ENCODE data around the gene TLCD2. TPM values are rescaled to one million over a fixed set of nuclear protein-coding genes. Genes with fewer than 3 reads are reported as not detected.
"Not testable (repeated sequence)": the region's sequence is repeated elsewhere in the genome, so short reads cannot be mapped to it uniquely, and the experiment has no call there.

Gene TLCD2
- total RNA-seq, 4 donors from 2014 or later = 0.88 to 8.0 (median 5.4) TPM

DNA sequence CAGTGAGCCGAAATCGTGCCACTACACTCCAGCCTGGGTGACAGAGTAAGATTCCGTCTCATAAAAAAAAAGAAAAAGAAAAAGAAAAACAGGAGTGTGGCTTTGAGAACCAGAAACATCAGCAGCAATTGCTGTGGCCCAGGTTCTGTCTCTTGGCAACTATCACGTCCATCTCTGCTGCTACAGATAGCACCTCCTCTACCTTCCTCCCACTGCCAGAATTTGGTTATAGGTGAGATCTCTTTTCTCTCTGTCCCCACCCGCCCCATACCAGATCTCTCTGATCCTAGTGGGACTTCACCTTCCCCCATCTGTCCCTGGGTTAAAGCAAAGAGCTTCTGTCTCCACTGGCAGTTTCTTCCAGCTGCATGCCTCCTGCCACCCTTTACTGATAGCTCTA lies 3.1 kb downstream of the TLCD2 start:
- no peak overlapping the region for H3K4me3 ChIP-seq
- H3K27me3 ChIP-seq = no peaks in the 10 kb centered on the region
- intact Hi-C loops (cut with DNase I; ENCODE audit: low total_unique reads) = no loop called here
- no peaks in the 10 kb centered on the region for H3K36me3 ChIP-seq
- DNase-seq = no peak
- no peak for TF ChIP-seq POLR2A (IDR thresholded peaks at IDR 0.05)
- TF ChIP-seq, protein P1, sequence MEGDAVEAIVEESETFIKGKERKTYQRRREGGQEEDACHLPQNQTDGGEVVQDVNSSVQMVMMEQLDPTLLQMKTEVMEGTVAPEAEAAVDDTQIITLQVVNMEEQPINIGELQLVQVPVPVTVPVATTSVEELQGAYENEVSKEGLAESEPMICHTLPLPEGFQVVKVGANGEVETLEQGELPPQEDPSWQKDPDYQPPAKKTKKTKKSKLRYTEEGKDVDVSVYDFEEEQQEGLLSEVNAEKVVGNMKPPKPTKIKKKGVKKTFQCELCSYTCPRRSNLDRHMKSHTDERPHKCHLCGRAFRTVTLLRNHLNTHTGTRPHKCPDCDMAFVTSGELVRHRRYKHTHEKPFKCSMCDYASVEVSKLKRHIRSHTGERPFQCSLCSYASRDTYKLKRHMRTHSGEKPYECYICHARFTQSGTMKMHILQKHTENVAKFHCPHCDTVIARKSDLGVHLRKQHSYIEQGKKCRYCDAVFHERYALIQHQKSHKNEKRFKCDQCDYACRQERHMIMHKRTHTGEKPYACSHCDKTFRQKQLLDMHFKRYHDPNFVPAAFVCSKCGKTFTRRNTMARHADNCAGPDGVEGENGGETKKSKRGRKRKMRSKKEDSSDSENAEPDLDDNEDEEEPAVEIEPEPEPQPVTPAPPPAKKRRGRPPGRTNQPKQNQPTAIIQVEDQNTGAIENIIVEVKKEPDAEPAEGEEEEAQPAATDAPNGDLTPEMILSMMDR (IDR thresholded peaks at IDR 0.05) = no peak
- H3K9me3 ChIP-seq = no peaks in the 10 kb centered on the region
- peaks cover 0 to 4% of the 10 kb centered on the region in 2 donors for H3K4me1 ChIP-seq
- no peak overlapping the region for H3K27ac ChIP-seq

DNA sequence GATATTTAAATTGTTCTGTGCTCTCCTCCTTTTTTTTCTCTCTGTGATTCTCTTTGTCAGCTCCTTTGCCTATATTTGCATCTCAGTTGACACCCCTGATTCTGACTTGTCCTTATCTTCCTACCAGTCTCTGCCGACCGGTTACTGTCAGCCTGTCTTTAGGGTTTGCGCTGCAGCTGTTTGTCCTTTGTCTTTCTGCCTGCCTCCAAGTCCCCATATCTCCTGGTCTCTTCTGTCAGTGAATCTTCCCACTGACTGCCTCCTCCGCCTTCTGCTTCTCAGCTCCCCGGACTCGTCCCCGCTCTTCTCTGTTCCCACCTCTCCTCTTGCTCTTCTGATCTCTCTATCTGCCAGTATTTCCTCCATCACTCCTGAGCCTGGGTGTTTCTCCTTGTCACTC lies 5.2 kb downstream of the TLCD2 start:
- DNase-seq = no peak
- Histone ChIP-seq H3K4me3 (no peak overlapping the region), H3K9me3 (no peaks in the 10 kb centered on the region), H3K27me3 (no peaks in the 10 kb centered on the region), H3K36me3 (no peaks in the 10 kb centered on the region), H3K27ac (no peak overlapping the region), H3K4me1 (peaks cover 0 to 4% of the 10 kb centered on the region in 2 donors)
- TF ChIP-seq, protein P1 (IDR thresholded peaks at IDR 0.05) = no peak
- no peak for TF ChIP-seq POLR2A (IDR thresholded peaks at IDR 0.05)
- intact Hi-C loops (cut with DNase I; ENCODE audit: low total_unique reads) = no loop called here

DNA sequence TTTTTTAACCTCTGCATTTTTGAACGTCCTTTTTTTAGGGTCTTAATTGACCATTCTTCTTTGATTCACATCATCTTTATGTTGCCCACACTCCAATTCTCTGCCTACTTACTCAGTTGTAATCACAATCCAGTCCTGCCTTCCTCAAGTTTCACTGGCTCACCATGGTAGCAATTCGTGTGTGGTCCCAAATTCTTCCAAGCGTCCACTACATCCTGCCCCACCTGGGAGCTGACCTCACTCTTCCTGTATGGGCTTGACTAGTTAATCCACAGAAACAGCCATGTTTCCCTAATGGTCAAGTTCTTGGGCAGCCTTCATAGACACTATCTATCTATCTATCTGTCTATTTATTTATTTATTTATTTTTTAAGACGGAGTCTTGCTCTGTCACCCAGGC lies 7.1 kb downstream of the TLCD2 start:
- H3K36me3 ChIP-seq = no peaks in the 10 kb centered on the region
- H3K27ac ChIP-seq = no peak overlapping the region
- intact Hi-C loops (cut with DNase I; ENCODE audit: low total_unique reads) = no loop called here
- no peak overlapping the region for H3K4me3 ChIP-seq
- no peaks in the 10 kb centered on the region for H3K4me1 ChIP-seq
- no peak for DNase-seq
- TF ChIP-seq POLR2A (IDR thresholded peaks at IDR 0.05) = no peak
- TF ChIP-seq, protein P1 (IDR thresholded peaks at IDR 0.05) = no peak
- H3K9me3 ChIP-seq = no peaks in the 10 kb centered on the region
- H3K27me3 ChIP-seq = no peaks in the 10 kb centered on the region

DNA sequence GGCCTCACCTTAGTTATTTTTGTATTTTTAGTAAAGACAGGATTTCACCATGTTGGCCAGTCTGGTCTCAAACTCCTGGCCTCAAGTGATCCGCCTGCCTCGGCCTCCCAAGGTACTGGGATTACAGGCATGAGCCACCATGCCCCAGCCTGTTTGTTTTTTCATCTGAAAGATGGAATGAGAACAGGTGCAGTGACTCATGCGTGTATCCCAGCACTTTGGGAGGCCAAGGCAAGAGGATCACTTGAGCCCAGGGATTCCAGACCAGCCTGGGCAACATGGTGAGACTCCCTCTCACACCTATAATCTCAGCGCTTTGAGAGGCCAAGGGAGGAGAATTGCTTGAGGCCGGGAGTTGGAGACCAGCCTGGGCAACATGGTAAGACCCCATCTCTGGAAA lies 10.3 kb downstream of the TLCD2 start:
- H3K36me3 ChIP-seq; DNase-seq; intact Hi-C loops (cut with DNase I; ENCODE audit: low total_unique reads); H3K27me3 ChIP-seq; H3K9me3 ChIP-seq; H3K4me1 ChIP-seq; H3K27ac ChIP-seq; H3K4me3 ChIP-seq: not testable (repeated sequence)

DNA sequence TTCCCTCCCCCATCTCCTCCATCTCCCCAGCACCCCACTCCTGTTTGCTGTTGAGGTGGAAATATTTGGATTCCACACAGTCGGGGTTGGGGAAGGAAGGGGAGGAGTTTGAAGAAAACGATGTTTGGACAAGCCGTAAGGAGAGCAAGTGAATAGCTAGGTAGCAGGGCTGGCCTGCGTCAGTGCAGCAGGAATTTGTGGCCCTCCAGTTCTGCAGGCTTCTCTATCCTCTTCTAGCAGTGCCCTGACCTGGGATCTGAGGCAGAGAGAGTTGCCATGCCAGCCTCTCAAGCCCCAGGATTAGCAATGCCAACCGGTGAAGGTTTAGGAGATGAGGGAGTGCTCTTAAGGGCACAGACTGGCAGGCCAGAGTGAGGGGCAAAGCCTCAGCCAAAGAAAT lies 12.5 kb downstream of the TLCD2 start:
- no peak overlapping the region for H3K27ac ChIP-seq
- no peak overlapping the region for H3K4me3 ChIP-seq
- DNase-seq = no peak
- H3K4me1 ChIP-seq = no peaks in the 10 kb centered on the region
- H3K36me3 ChIP-seq = no peaks in the 10 kb centered on the region
- TF ChIP-seq, protein P1 (IDR thresholded peaks at IDR 0.05) = no peak
- no peaks in the 10 kb centered on the region for H3K9me3 ChIP-seq
- no peaks in the 10 kb centered on the region for H3K27me3 ChIP-seq
- intact Hi-C loops (cut with DNase I; ENCODE audit: low total_unique reads) = no loop called here

DNA sequence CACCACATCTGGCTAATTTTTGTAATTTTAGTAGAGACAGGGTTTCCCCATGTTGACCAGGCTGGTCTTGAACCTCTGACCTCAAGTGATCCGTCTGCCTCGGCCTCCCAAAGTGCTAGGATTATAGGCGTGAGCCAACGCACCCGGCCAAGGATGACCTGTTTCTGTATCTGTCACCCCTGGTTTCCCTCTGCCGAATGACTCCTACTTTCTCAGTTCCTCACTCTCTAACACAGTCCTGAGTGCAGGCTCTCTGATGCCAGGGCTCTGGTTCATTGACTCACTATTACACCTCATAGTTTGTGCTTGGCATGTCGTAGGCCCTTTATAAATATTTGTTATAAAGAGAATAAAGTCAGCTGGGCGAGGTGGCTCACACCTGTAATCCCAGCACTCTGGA lies 14.8 kb downstream of the TLCD2 start:
- TF ChIP-seq POLR2A (IDR thresholded peaks at IDR 0.05) = no peak
- TF ChIP-seq, protein P1 (IDR thresholded peaks at IDR 0.05) = no peak
- Histone ChIP-seq H3K27me3 (no peaks in the 10 kb centered on the region), H3K36me3 (no peaks in the 10 kb centered on the region), H3K4me3 (no peak overlapping the region), H3K4me1 (no peaks in the 10 kb centered on the region), H3K27ac (no peak overlapping the region), H3K9me3 (no peaks in the 10 kb centered on the region)
- DNase-seq = no peak
- intact Hi-C loops (cut with DNase I; ENCODE audit: low total_unique reads) = no loop called here
